Smooth muscle cell (in vitro differentiated cells): ENCODE results near the gene AK9. TPM values are rescaled to one million over a fixed set of nuclear protein-coding genes. Genes with fewer than 3 reads are reported as not detected.

Experiments used
- DNase-seq: peaks from one replicate; lab custom pipeline; 2025; ENCODE audit not compliant: unreplicated experiment; lab: John Stamatoyannopoulos, UW
- H2AFZ ChIP-seq: fragments of 200-600 bp; sonication (generic); 2 replicates; pipeline ENCODE4 v1.6.0; 2016; ENCODE audit warnings: antibody characterized with exemption, low read depth, mild to moderate bottlenecking
- H3F3A ChIP-seq: fragments of 200-600 bp; sonication (generic); 2 replicates; pipeline ENCODE4 v1.6.0; 2017; ENCODE audit warnings: antibody characterized with exemption, low read depth
- H3K27ac ChIP-seq: fragments of 200-600 bp; sonication (generic); 2 replicates; pipeline ENCODE4 v1.5.1; 2016; ENCODE audit warnings: low read depth, mild to moderate bottlenecking
- H3K27me3 ChIP-seq: fragments of 200-600 bp; sonication (generic); 2 replicates; pipeline ENCODE4 v1.6.1; 2016; ENCODE audit warnings: low read depth, mild to moderate bottlenecking
- H3K36me3 ChIP-seq: fragments of 200-600 bp; sonication (generic); 2 replicates; pipeline ENCODE4 v1.5.1; 2016; ENCODE audit warnings: low read depth
- H3K4me1 ChIP-seq: fragments of 200-600 bp; sonication (generic); 2 replicates; pipeline ENCODE4 v1.5.1; 2016; ENCODE audit warnings: low read depth
- H3K4me2 ChIP-seq: fragments of 200-600 bp; sonication (generic); 2 replicates; pipeline ENCODE4 v1.6.0; 2016; ENCODE audit warnings: mild to moderate bottlenecking
- H3K4me3 ChIP-seq: fragments of 200-600 bp; sonication (generic); 2 replicates; pipeline ENCODE4 v1.5.1; 2016; ENCODE audit warnings: mild to moderate bottlenecking
- H3K79me2 ChIP-seq: fragments of 200-600 bp; sonication (generic); 2 replicates; pipeline ENCODE4 v1.6.0; 2016; ENCODE audit warnings: low read depth, mild to moderate bottlenecking
- H3K9ac ChIP-seq: fragments of 200-600 bp; sonication (generic); 2 replicates; pipeline ENCODE4 v1.6.0; 2016; ENCODE audit warnings: low read depth
- H3K9me3 ChIP-seq: fragments of 200-600 bp; sonication (generic); replicated peaks from 2 replicates; pipeline ENCODE4 v1.5.1; 2016; ENCODE audit warnings: low read depth
- H4K20me1 ChIP-seq: fragments of 200-600 bp; sonication (generic); 2 replicates; pipeline ENCODE4 v1.6.0; 2016; ENCODE audit warnings: low read depth
- CTCF ChIP-seq: fragments of 200-600 bp; sonication (generic); IDR thresholded peaks from 2 replicates; pipeline ENCODE4 v1.5.1; 2017; ENCODE audit warnings: borderline replicate concordance, mild to moderate bottlenecking, antibody characterized with exemption; ENCODE audit not compliant: insufficient read depth, poor library complexity, severe bottlenecking
- WGBS: methylation state at CpG from one replicate; pipeline ENCODE4 v1.1.7; 2016; ENCODE audit warnings: low lambda C conversion rate; 5-methylcytosine and 5-hydroxymethylcytosine counted together
- polyA plus RNA-seq: library from polyadenylated mRNA; unstranded; fragments of >200 nt; fragmentation: Nextera tagmentation; extraction: Ambion mirVana; gene quantifications from 2 replicates; pipeline ENCODE4 v1.2.1, GENCODE V29; 2016
- total RNA-seq: library from RNA; depleted of rRNA; stranded (reverse); fragments of >200 nt; gene quantifications from 2 replicates; pipeline ENCODE4 v1.2.3, GENCODE V29; 2014

AK9 gene
- total and polyA plus RNA-seq, 2 experiments from 2014 or later = 1.9 to 7.2 TPM

DNA sequence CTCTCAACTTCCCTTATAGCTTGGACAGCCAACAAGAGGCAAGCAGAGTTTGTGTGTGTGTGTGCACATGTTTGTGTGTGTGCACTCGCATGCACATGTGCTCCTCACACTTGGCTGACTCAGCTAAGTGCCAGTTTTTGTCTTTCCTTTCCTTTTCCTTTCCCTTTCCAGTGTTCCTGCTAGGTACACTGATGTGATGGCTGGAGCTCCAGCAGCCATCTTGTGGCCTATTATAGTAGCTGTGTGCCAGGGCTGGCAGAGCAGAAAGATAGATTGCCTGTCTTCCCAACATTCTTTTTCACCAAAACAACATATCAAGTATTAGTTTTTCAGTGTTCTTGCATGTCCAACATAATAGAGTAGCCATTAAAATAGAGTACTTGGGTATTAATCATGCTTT, 79.5 kb downstream of the AK9 start:
- no peak for TF ChIP-seq CTCF
- H3K4me1 ChIP-seq = no peaks in the 10 kb centered on the region
- no peak overlapping the region for H3K4me3 ChIP-seq
- 92% methylated on average over 1 of the region's 1 CpG for WGBS
- H3K27ac ChIP-seq = no peak overlapping the region
- no peaks in the 10 kb centered on the region for H3F3A ChIP-seq
- H4K20me1 ChIP-seq = no peaks in the 10 kb centered on the region
- no peak overlapping the region for H2AFZ ChIP-seq
- no peak overlapping the region for H3K9ac ChIP-seq
- H3K4me2 ChIP-seq = no peak overlapping the region
- no peaks in the 10 kb centered on the region for H3K27me3 ChIP-seq
- no peaks in the 10 kb centered on the region for H3K79me2 ChIP-seq
- no peak for DNase-seq
- no peaks in the 10 kb centered on the region for H3K36me3 ChIP-seq
- no peaks in the 10 kb centered on the region for H3K9me3 ChIP-seq

DNA sequence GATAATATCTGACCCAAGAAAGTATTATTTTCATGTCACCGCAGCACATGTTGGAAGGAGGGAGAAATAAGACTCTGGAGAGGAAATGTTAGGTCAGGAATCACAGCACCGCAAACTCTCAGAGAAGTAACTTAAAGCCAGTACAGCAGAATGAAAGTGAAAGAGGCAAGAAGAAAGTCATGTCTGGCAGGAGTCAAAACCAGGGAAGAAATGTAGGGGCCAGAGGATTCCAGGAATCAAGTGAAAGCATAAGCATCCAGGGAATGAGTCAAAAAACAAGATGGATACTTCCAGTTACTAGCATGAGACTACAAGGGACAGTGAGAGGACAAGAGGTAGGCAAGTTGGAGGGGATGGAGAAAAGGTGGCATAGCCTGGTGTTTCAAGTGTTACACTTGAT, 80.4 kb downstream of the AK9 start:
- Histone ChIP-seq H3K9ac (no peak overlapping the region), H3K9me3 (no peaks in the 10 kb centered on the region), H3K4me3 (no peak overlapping the region), H3K36me3 (no peaks in the 10 kb centered on the region), H4K20me1 (no peaks in the 10 kb centered on the region), H3K4me1 (no peaks in the 10 kb centered on the region), H3K4me2 (no peak overlapping the region), H2AFZ (no peak overlapping the region), H3K27ac (no peak overlapping the region), H3K27me3 (no peaks in the 10 kb centered on the region), H3F3A (no peaks in the 10 kb centered on the region), H3K79me2 (no peaks in the 10 kb centered on the region)
- TF ChIP-seq CTCF = no peak
- 92% methylated on average over 2 of the region's 2 CpGs for WGBS
- DNase-seq = no peak

GRCh38 chr6:109609737-109610136, 81.3 kb downstream of the AK9 start:
- Histone ChIP-seq H4K20me1 (no peaks in the 10 kb centered on the region), H2AFZ (no peak overlapping the region), H3K27me3 (no peaks in the 10 kb centered on the region), H3K27ac (no peak overlapping the region), H3K79me2 (no peaks in the 10 kb centered on the region), H3K4me3 (no peak overlapping the region), H3K36me3 (no peaks in the 10 kb centered on the region), H3K9me3 (no peaks in the 10 kb centered on the region), H3K4me2 (no peak overlapping the region), H3K4me1 (no peaks in the 10 kb centered on the region), H3F3A (no peaks in the 10 kb centered on the region), H3K9ac (no peak overlapping the region)
- WGBS = 66% methylated on average over 1 of the region's 1 CpG
- DNase-seq = no peak
- no peak for TF ChIP-seq CTCF

GRCh38 chr6:109606359-109606758, 84.6 kb downstream of the AK9 start:
- Histone ChIP-seq H2AFZ (no peak overlapping the region), H3K27me3 (no peaks in the 10 kb centered on the region), H3K9ac (no peak overlapping the region), H4K20me1 (no peaks in the 10 kb centered on the region), H3K4me3 (no peak overlapping the region), H3K4me2 (no peak overlapping the region), H3K4me1 (no peaks in the 10 kb centered on the region), H3F3A (no peaks in the 10 kb centered on the region), H3K79me2 (no peaks in the 10 kb centered on the region), H3K36me3 (no peaks in the 10 kb centered on the region), H3K27ac (no peak overlapping the region), H3K9me3 (no peaks in the 10 kb centered on the region)
- 93% methylated on average over 2 of the region's 2 CpGs for WGBS
- no peak for TF ChIP-seq CTCF
- DNase-seq = no peak
